OCI-LY3 (cell line): ENCODE measurements around the gene SPDL1.

Experiments used
- EZH2phosphoT487 ChIP-seq: fragments of 200-600 bp; shearing (Covaris generic); IDR thresholded peaks from 2 replicates; pipeline ENCODE4 v1.6.1; 2018; ENCODE audit warnings: antibody characterized with exemption, mixed run types, low read depth
- TF ChIP-seq, protein P1 (sequence below): fragments of 200-600, 300-600 bp; sonication (generic); IDR thresholded peaks from 2 replicates; pipeline ENCODE4 v1.5.1; 2014; ENCODE audit warnings: antibody characterized with exemption, low read length, low read depth

DNA sequence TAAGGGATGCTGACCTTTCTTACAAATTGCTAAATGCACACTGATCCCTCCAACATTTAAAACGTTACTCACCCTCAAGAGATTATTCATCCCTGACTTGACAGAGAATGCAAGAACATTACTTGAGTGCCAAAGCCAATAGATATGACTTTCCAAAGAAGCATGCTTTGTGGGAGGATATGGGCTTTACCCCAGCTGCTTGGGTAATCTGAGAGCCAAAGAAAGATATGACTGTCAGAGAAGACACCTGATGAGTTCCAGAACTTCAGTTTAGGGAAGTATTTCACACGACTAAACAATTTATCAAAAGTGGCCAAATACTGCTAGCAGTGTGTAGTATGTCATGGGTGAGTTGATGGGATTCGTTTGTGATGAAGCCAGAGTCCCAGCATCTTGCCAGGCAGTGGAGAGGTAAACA, 7.4 kb upstream of the SPDL1 start:
- TF ChIP-seq, protein P1, sequence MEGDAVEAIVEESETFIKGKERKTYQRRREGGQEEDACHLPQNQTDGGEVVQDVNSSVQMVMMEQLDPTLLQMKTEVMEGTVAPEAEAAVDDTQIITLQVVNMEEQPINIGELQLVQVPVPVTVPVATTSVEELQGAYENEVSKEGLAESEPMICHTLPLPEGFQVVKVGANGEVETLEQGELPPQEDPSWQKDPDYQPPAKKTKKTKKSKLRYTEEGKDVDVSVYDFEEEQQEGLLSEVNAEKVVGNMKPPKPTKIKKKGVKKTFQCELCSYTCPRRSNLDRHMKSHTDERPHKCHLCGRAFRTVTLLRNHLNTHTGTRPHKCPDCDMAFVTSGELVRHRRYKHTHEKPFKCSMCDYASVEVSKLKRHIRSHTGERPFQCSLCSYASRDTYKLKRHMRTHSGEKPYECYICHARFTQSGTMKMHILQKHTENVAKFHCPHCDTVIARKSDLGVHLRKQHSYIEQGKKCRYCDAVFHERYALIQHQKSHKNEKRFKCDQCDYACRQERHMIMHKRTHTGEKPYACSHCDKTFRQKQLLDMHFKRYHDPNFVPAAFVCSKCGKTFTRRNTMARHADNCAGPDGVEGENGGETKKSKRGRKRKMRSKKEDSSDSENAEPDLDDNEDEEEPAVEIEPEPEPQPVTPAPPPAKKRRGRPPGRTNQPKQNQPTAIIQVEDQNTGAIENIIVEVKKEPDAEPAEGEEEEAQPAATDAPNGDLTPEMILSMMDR = no peak
- TF ChIP-seq EZH2phosphoT487 = no peak
